22Rv1 (cell line): ENCODE results near the gene PPP6R1.

ENCODE experiments used
- ZFX ChIP-seq: fragments of 450-650 bp; IDR thresholded peaks from 2 replicates; pipeline ENCODE4 v1.6.1; 2017; ENCODE audit warnings: antibody characterized with exemption, borderline replicate concordance
- TF ChIP-seq, protein P1 (sequence below): fragments of 450-650 bp; IDR thresholded peaks from 2 replicates; pipeline ENCODE4 v1.5.1; 2017; ENCODE audit warnings: mild to moderate bottlenecking

DNA sequence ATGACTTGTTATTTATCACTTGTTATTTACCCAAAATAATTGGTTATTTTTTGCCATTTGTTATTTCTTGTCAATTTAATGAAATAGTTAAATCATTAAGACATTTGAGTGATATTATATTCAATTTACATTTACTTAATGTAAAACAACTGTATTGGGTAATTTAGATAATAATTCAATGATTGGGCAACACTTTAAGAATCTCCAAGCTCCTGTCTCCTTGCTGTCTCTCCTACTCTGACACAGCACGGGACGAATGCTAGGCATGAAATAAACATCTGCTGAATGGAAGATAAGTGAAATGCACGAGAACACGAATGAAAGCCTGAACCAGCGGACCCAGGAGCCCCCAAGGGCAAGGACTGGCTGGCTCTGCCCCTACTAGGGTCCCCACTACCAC, 5.7 kb upstream of the PPP6R1 start:
- TF ChIP-seq, protein P1, sequence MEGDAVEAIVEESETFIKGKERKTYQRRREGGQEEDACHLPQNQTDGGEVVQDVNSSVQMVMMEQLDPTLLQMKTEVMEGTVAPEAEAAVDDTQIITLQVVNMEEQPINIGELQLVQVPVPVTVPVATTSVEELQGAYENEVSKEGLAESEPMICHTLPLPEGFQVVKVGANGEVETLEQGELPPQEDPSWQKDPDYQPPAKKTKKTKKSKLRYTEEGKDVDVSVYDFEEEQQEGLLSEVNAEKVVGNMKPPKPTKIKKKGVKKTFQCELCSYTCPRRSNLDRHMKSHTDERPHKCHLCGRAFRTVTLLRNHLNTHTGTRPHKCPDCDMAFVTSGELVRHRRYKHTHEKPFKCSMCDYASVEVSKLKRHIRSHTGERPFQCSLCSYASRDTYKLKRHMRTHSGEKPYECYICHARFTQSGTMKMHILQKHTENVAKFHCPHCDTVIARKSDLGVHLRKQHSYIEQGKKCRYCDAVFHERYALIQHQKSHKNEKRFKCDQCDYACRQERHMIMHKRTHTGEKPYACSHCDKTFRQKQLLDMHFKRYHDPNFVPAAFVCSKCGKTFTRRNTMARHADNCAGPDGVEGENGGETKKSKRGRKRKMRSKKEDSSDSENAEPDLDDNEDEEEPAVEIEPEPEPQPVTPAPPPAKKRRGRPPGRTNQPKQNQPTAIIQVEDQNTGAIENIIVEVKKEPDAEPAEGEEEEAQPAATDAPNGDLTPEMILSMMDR, result no peak
- no peak for TF ChIP-seq ZFX
